GM12878 (cell line): ENCODE data around the gene MINAR1. TPM values are rescaled to one million over a fixed set of nuclear protein-coding genes. Genes with fewer than 3 reads are reported as not detected.

Experiments
- ATAC-seq: fragments of 200-7000 bp; cut with Tn5 transposase; 3 replicates; pipeline ENCODE4 v1.9.1; 2020; ENCODE audit warnings: mild to moderate bottlenecking, moderate library complexity
- BruUV-seq: library from RNA; stranded (reverse); fragments of 400-500 nt; replicated peaks from 2 replicates; lab custom pipeline; 2021; lab: Mats Ljungman, UMichigan
- CTCF ChIA-PET: fragments of 300-600 bp; sonication (Branson Sonifier 250); formaldehyde crosslinking; extraction: SDS; loops from one replicate; lab custom pipeline; 2021; ENCODE audit warnings: inconsistent platforms; lab: Yijun Ruan, JAX
- POLR2A ChIA-PET: fragments of 350-600 bp; formaldehyde crosslinking; extraction: SDS; loops from one replicate; lab custom pipeline; 2021; ENCODE audit warnings: inconsistent platforms; lab: Charles Lee
- RAD21 ChIA-PET: fragments of 300-600 bp; sonication (Branson Sonifier 250); formaldehyde crosslinking; loops from one replicate; lab custom pipeline; 2023; ENCODE audit warnings: antibody characterized with exemption; ENCODE audit not compliant: unreplicated experiment; lab: Charles Lee
- SMC1A ChIA-PET: fragments of 300-600 bp; sonication (Branson Sonifier 250); formaldehyde crosslinking; loops from one replicate; lab custom pipeline; 2023; ENCODE audit not compliant: unreplicated experiment, uncharacterized antibody; lab: Charles Lee
- DNase-seq: peaks from one replicate; pipeline ENCODE4 v3.0.0-alpha.2; 2011; ENCODE audit warnings: low read depth, low spot score
- FAIRE-seq: peaks from 3 replicates; lab custom pipeline; 2011; peaks lifted over from hg19 to GRCh38; lab: Jason Lieb, UNC
- H2AFZ ChIP-seq: 2 replicates; pipeline ENCODE4 v1.6.0; 2011; ENCODE audit warnings: low read depth, low read length, control low read depth; ENCODE audit not compliant: control insufficient read depth
- H3K27ac ChIP-seq: 2 replicates; pipeline ENCODE4 v1.5.1; 2011; ENCODE audit warnings: control low read depth; ENCODE audit not compliant: control insufficient read depth, insufficient read depth
- H3K27me3 ChIP-seq, 2 experiments: replicated peaks in 1 of 2; 2 replicates each; pipeline versions ENCODE4 v1.6.0 to v1.6.1; 2011; ENCODE audit warnings: low read length in 1 of 2; ENCODE audit not compliant: control insufficient read depth in 2 of 2, insufficient read depth in 2 of 2
- H3K36me3 ChIP-seq, 2 experiments: 2 replicates each; pipeline ENCODE4 v1.5.1; 2011; ENCODE audit warnings: low read length in 1 of 2; ENCODE audit not compliant: control insufficient read depth in 2 of 2, insufficient read depth in 2 of 2
- H3K4me1 ChIP-seq: 2 replicates; pipeline ENCODE4 v1.6.1; 2011; ENCODE audit warnings: mild to moderate bottlenecking, low read length, moderate library complexity, mixed read lengths; ENCODE audit not compliant: control insufficient read depth, insufficient read depth
- H3K4me2 ChIP-seq: 2 replicates; pipeline ENCODE4 v1.6.0; 2011; ENCODE audit warnings: control low read depth; ENCODE audit not compliant: control insufficient read depth, insufficient read depth
- H3K4me3 ChIP-seq: fragments of 200-600 bp; sonication (generic); 2 replicates; pipeline ENCODE4 v1.5.1; 2016
- H3K79me2 ChIP-seq: 2 replicates; pipeline ENCODE4 v1.6.0; 2011; ENCODE audit warnings: low read length; ENCODE audit not compliant: control insufficient read depth, insufficient read depth
- H3K9ac ChIP-seq: 2 replicates; pipeline ENCODE4 v1.8.0; 2011; ENCODE audit warnings: low read length, control low read depth, mixed read lengths; ENCODE audit not compliant: control insufficient read depth, insufficient read depth
- H3K9me3 ChIP-seq: replicated peaks from 3 replicates; pipeline ENCODE4 v1.5.1; 2011; ENCODE audit warnings: mild to moderate bottlenecking, low read length; ENCODE audit not compliant: control insufficient read depth, insufficient read depth
- H4K20me1 ChIP-seq: 2 replicates; pipeline ENCODE4 v1.6.0; 2011; ENCODE audit not compliant: control insufficient read depth, insufficient read depth
- TCF12 ChIP-seq: IDR thresholded peaks from 2 replicates; pipeline ENCODE4 v1.6.1; 2011; ENCODE audit warnings: low read depth, mild to moderate bottlenecking, low read length
- ZBTB33 ChIP-seq: fragments of 450-650 bp; IDR thresholded peaks from 2 replicates; pipeline ENCODE4 v1.6.1; 2017; ENCODE audit warnings: mild to moderate bottlenecking
- WGBS: methylation state at CpG from one replicate; pipeline ENCODE4 v1.1.6; 2016; ENCODE audit warnings: low lambda C conversion rate; ENCODE audit not compliant: insufficient replicate concordance, insufficient coverage; ENCODE audit errors: missing lambda C conversion rate; 5-methylcytosine and 5-hydroxymethylcytosine counted together
- in situ Hi-C: fragments of 300-500 bp; cut with MboI; formaldehyde crosslinking; loops from 9 replicates; pipeline ENCODE4 v1.14.3; 2018; ENCODE audit warnings: mixed read lengths
- intact Hi-C: fragments of 100-400 bp; cut with micrococcal nuclease; formaldehyde crosslinking; loops from one replicate; pipeline ENCODE4 v1.14.2; 2022; ENCODE audit not compliant: unreplicated experiment
- polyA plus RNA-seq, 11 experiments: library from polyadenylated mRNA; depleted of rRNA in 4 of 11; unstranded in 6 of 11; stranded (reverse) in 5 of 11; fragments of >200 nt; fragmentation: Nextera tagmentation in 4 of 11; fragmentation: Illumina TruSeq in 1 of 11; extraction: Ambion mirVana in 4 of 11; extraction: Trizol in 1 of 11; gene quantifications; 1 replicate in 1 of 11; 2 replicates in 10 of 11; pipeline versions ENCODE4 v1.2.1 to v1.2.3, GENCODE V29; 2011 to 2016; ENCODE audit warnings: inconsistent platforms in 2 of 11, missing spikeins in 2 of 11, low read depth in 1 of 11
- total RNA-seq, 4 experiments: library from RNA; depleted of rRNA in 3 of 4; stranded (reverse); fragments of >200 nt in 3 of 4; fragmentation: Illumina TruSeq in 1 of 4; extraction: Trizol in 1 of 4; gene quantifications; 2 replicates each; pipeline versions ENCODE4 v1.2.1 to v1.2.3, GENCODE V29; 2013 to 2021

The MINAR1 gene
- total and polyA plus RNA-seq, 10 of the 15 experiments (the other 5 are each of a cell fraction or from before 2014, with no cell fraction given) = 0.05 to 0.40 (median 0.24) TPM

GRCh38 chr15:79481793-79482192 lies 49.7 kb downstream of the MINAR1 start:
- no TSS peak for BruUV-seq
- Histone ChIP-seq H3K4me3 (no peak overlapping the region), H3K79me2 (no peaks in the 10 kb centered on the region), H4K20me1 (no peaks in the 10 kb centered on the region), H3K36me3 (no peaks in the 10 kb centered on the region), H2AFZ (no peak overlapping the region), H3K4me1 (no peaks in the 10 kb centered on the region), H3K4me2 (no peak overlapping the region), H3K27ac (no peak overlapping the region), H3K27me3 (no peaks in the 10 kb centered on the region; a peak in 1 of 4 replicates), H3K9me3 (no peaks in the 10 kb centered on the region), H3K9ac (no peak overlapping the region)
- in situ Hi-C loops (no loop called here), intact Hi-C loops (no loop called here)
- WGBS = 41% methylated on average over 7 of the region's 7 CpGs
- ChIA-PET RAD21 (no interaction called here), SMC1A (no interaction called here), CTCF (no interaction called here), POLR2A (interaction anchor here (0.6 kb wide), 1 partner anchor 45 kb away, joined by 3 read pairs; no protein-coding TSS in a partner anchor)
- ATAC-seq (no peak), DNase-seq (no peak), FAIRE-seq (no peak)
- no peak for TF ChIP-seq ZBTB33
- no peak for TF ChIP-seq TCF12

Other genes with a start within 250 kb of the MINAR1 start
- gene ANKRD34C, start 149.6 kb upstream of the MINAR1 start, total RNA-seq (2014; rRNA removed) = not detected in 2 replicates
- gene ANKRD34C, start 149.6 kb upstream of the MINAR1 start, total RNA-seq (2014; rRNA removed; fragmentation: Illumina TruSeq; extraction: Trizol) = not detected in 2 replicates
- not detected in 2 replicates for gene ANKRD34C, start 149.6 kb upstream of the MINAR1 start, total RNA-seq (2021)
- 0.01 TPM in 1 of 2 replicates, not detected in the other for gene ANKRD34C, start 149.6 kb upstream of the MINAR1 start, polyA plus RNA-seq (2011; rRNA removed)
- gene ANKRD34C, start 149.6 kb upstream of the MINAR1 start, polyA plus RNA-seq (2014; fragmentation: Illumina TruSeq; extraction: Trizol) = not detected in 2 replicates
- gene ANKRD34C, start 149.6 kb upstream of the MINAR1 start, polyA plus RNA-seq (2014; fragmentation: Nextera tagmentation; extraction: Ambion mirVana) = not detected
- not detected in 2 replicates for gene ANKRD34C, start 149.6 kb upstream of the MINAR1 start, polyA plus RNA-seq (2014; rRNA removed)
- gene ANKRD34C, start 149.6 kb upstream of the MINAR1 start, polyA plus RNA-seq (2016; fragmentation: Nextera tagmentation; extraction: Ambion mirVana) = not detected
- gene TMED3, start 121.2 kb upstream of the MINAR1 start, total RNA-seq (2014; rRNA removed) = 83.2 and 95.8 TPM in 2 replicates
- gene TMED3, start 121.2 kb upstream of the MINAR1 start, total RNA-seq (2014; rRNA removed; fragmentation: Illumina TruSeq; extraction: Trizol) = 50.7 and 53.8 TPM in 2 replicates
- 52.6 and 53.2 TPM in 2 replicates for gene TMED3, start 121.2 kb upstream of the MINAR1 start, total RNA-seq (2021)
- 66.7 and 94.6 TPM in 2 replicates for gene TMED3, start 121.2 kb upstream of the MINAR1 start, polyA plus RNA-seq (2011; rRNA removed)
- gene TMED3, start 121.2 kb upstream of the MINAR1 start, polyA plus RNA-seq (2014; fragmentation: Illumina TruSeq; extraction: Trizol) = 29.3 and 45.9 TPM in 2 replicates
- 10 to 100 TPM in 1 of 2 experiments, 1 to 10 TPM in 1; 7.6 to 31.5 TPM for gene TMED3, start 121.2 kb upstream of the MINAR1 start, polyA plus RNA-seq (2014; fragmentation: Nextera tagmentation; extraction: Ambion mirVana)
- 78.1 and 81.0 TPM in 2 replicates for gene TMED3, start 121.2 kb upstream of the MINAR1 start, polyA plus RNA-seq (2014; rRNA removed)
- gene TMED3, start 121.2 kb upstream of the MINAR1 start, polyA plus RNA-seq (2016; fragmentation: Nextera tagmentation; extraction: Ambion mirVana) = 10 to 100 TPM; 55.9 to 58.0 TPM